Lung (tissue), 12 donors: ENCODE data around the gene C2orf68. TPM values are rescaled to one million over a fixed set of nuclear protein-coding genes. Genes with fewer than 3 reads are reported as not detected.

ENCODE experiments used
- ATAC-seq: fragments of 200-7000 bp; cut with Tn5 transposase; one replicate; pipeline ENCODE4 v1.9.1; 2020; ENCODE audit warnings: moderate number of reproducible peaks; ENCODE audit not compliant: insufficient read depth, low FRiP score
- DNase-seq, 3 donors: peaks; one replicate each; pipeline ENCODE4 v3.0.0-alpha.2; 2013 to 2017
- H3K27ac ChIP-seq, 2 donors: one replicate each; pipeline ENCODE4 v1.5.1; 2013; ENCODE audit warnings: mild to moderate bottlenecking in 2 of 2, moderate library complexity in 2 of 2, control low read depth in 1 of 2, inconsistent platforms in 1 of 2, low read depth in 1 of 2, low read length in 1 of 2
- H3K27me3 ChIP-seq, 3 donors: one replicate each; pipeline ENCODE4 v1.5.1; 2013; ENCODE audit warnings: low read length in 2 of 3; ENCODE audit not compliant: control insufficient read depth in 3 of 3, insufficient read depth in 3 of 3
- H3K36me3 ChIP-seq, 4 donors: one replicate each; pipeline ENCODE4 v1.5.1; 2013; ENCODE audit warnings: low read length in 4 of 4, mild to moderate bottlenecking in 1 of 4, moderate library complexity in 1 of 4; ENCODE audit not compliant: control insufficient read depth in 4 of 4, insufficient read depth in 4 of 4
- H3K4me1 ChIP-seq, 5 donors: one replicate each; pipeline ENCODE4 v1.5.1; 2013; ENCODE audit warnings: low read length in 5 of 5, mild to moderate bottlenecking in 2 of 5, moderate library complexity in 1 of 5; ENCODE audit not compliant: control insufficient read depth in 5 of 5, insufficient read depth in 5 of 5
- H3K4me3 ChIP-seq: one replicate; pipeline ENCODE4 v1.5.1; 2013; ENCODE audit warnings: mild to moderate bottlenecking, control low read depth, moderate library complexity
- H3K9ac ChIP-seq, 2 donors: one replicate each; pipeline ENCODE4 v1.5.1; 2013; ENCODE audit warnings: low read length in 2 of 2, control low read depth in 1 of 2; ENCODE audit not compliant: insufficient read depth in 1 of 2
- H3K9me3 ChIP-seq, 4 donors: one replicate each; pipeline ENCODE4 v1.5.1; 2013; ENCODE audit warnings: low read length in 3 of 4, mild to moderate bottlenecking in 1 of 4, moderate library complexity in 1 of 4; ENCODE audit not compliant: control insufficient read depth in 4 of 4, insufficient read depth in 3 of 4
- CTCF ChIP-seq: IDR thresholded peaks from 2 replicates; pipeline ENCODE4 v1.5.1; 2012; ENCODE audit warnings: mild to moderate bottlenecking; ENCODE audit errors: control extremely low read depth, extremely low read depth
- WGBS, 2 donors: extraction: QIAGEN DNeasy Blood & Tissue Kit; methylation state at CpG; one replicate each; pipeline ENCODE4 v1.1.7; 2013; 5-methylcytosine and 5-hydroxymethylcytosine counted together
- polyA plus RNA-seq, 2 donors: library from polyadenylated mRNA; stranded (reverse); fragments of 200-250 nt; gene quantifications; one replicate each; pipeline ENCODE4 v1.2.1, GENCODE V29; 2013
- total RNA-seq, 2 donors: library from RNA; depleted of rRNA in 1 of 2; stranded (reverse); fragments of >200 nt in 1 of 2; gene quantifications; one replicate each; pipeline ENCODE4 v1.2.1, GENCODE V29; 2014 to 2021
- donor health status: control.
- donor health status: control.
- donor health status: Bipolar disorder and iron deficiency.
- donor health status: healthy.
- donor health status: DM: yes; HTN: yes; CAD: no.

C2orf68 gene
- total and polyA plus RNA-seq, 4 donors = 23.2 to 51.9 (median 40.7) TPM

- peaks cover 0 to 7% (median 0%) of the 10 kb centered on the region in 4 donors for H3K36me3 ChIP-seq
- H3K27ac ChIP-seq = peak overlapping the region; percentile 33 to 96
- peak overlapping the region; percentile 27 for H3K4me3 ChIP-seq
- peak overlapping the region; percentile 25 to 30 for H3K9ac ChIP-seq
- H3K4me1 ChIP-seq = peaks cover 0 to 40% (median 21%) of the 10 kb centered on the region in 5 donors
- WGBS, 2 donors = 7 to 13% methylated on average over 19 of the region's 19 CpGs
- DNase-seq (peak; percentile 55 to 71 (median 64)), ATAC-seq (peak; percentile 65)
- H3K9me3 ChIP-seq = no peaks in the 10 kb centered on the region
- TF ChIP-seq CTCF = no peak
- no peaks in the 10 kb centered on the region for H3K27me3 ChIP-seq
Measured at GRCh38 chr2:85578243-85579180, 33.4 kb downstream of the C2orf68 start.

- TF ChIP-seq CTCF = no peak
- Histone ChIP-seq H3K9ac (peak within 1 kb of the TSS; percentile 19 to 25), H3K4me3 (peak within 1 kb of the TSS; percentile 27), H3K36me3 (peaks cover 0 to 7% (median 0%) of the 10 kb centered on the region in 4 donors), H3K4me1 (peaks cover 0 to 40% (median 20%) of the 10 kb centered on the region in 5 donors), H3K27ac (peak within 1 kb of the TSS; percentile 33 to 96), H3K27me3 (no peaks in the 10 kb centered on the region), H3K9me3 (no peaks in the 10 kb centered on the region)
- peak; percentile 76 for ATAC-seq
- WGBS, 2 donors = 6 to 7% methylated on average over 19 of the region's 19 CpGs
- peak; percentile 50 to 69 (median 53) for DNase-seq
Measured at GRCh38 chr2:85577386-85578242, 34.3 kb downstream of the C2orf68 start, which contains the start of gene VAMP8. TSS of gene VAMP8 (plus strand) at chr2:85577586. CDS start at chr2:85577647, 61 bp downstream.

GRCh38 chr2:85577063-85577385 lies 34.8 kb downstream of the C2orf68 start:
- DNase-seq (no peak), ATAC-seq (no peak)
- H3K9me3 ChIP-seq = no peaks in the 10 kb centered on the region
- WGBS, 2 donors = 38 to 40% methylated on average over 3 of the region's 3 CpGs
- H3K9ac ChIP-seq = no peak overlapping the region
- peaks cover 0 to 5% (median 0%) of the 10 kb centered on the region in 4 donors for H3K36me3 ChIP-seq
- no peak overlapping the region for H3K4me3 ChIP-seq
- H3K27me3 ChIP-seq = no peaks in the 10 kb centered on the region
- no peak for TF ChIP-seq CTCF
- peaks cover 0 to 40% (median 16%) of the 10 kb centered on the region in 5 donors for H3K4me1 ChIP-seq
- peak overlapping the region in 1 of 2 donors; percentile 96 for H3K27ac ChIP-seq
